Neuronal stem cell (in vitro differentiated cells): Measurements from ENCODE around the gene CTNND2.

Experiments
- DNase-seq: peaks from one replicate; pipeline ENCODE4 v3.0.0-alpha.2; 2013; ENCODE audit warnings: low spot score
- H2AFZ ChIP-seq: one replicate; pipeline ENCODE4 v1.6.1; 2013; ENCODE audit warnings: mild to moderate bottlenecking, low read length, inconsistent platforms
- H2AK5ac ChIP-seq: 2 replicates; pipeline ENCODE4 v1.6.1; 2013; ENCODE audit warnings: low read depth, mild to moderate bottlenecking, inconsistent platforms, low read length, moderate library complexity, mixed read lengths
- H2BK120ac ChIP-seq: 2 replicates; pipeline ENCODE4 v1.6.1; 2013; ENCODE audit warnings: low read depth, mild to moderate bottlenecking, inconsistent platforms, low read length, moderate library complexity, mixed read lengths
- H2BK12ac ChIP-seq: one replicate; pipeline ENCODE4 v1.6.1; 2013; ENCODE audit warnings: low read length, inconsistent platforms
- H2BK15ac ChIP-seq: 2 replicates; pipeline ENCODE4 v1.6.1; 2013; ENCODE audit warnings: mild to moderate bottlenecking, low read length, inconsistent platforms, mixed read lengths
- H2BK5ac ChIP-seq: one replicate; pipeline ENCODE4 v1.6.1; 2013; ENCODE audit warnings: inconsistent platforms, mild to moderate bottlenecking, low read length, moderate library complexity
- H3K14ac ChIP-seq: one replicate; pipeline ENCODE4 v1.6.1; 2013; ENCODE audit warnings: low read length, inconsistent platforms
- H3K18ac ChIP-seq: 2 replicates; pipeline ENCODE4 v1.6.1; 2013; ENCODE audit warnings: low read length, inconsistent platforms
- H3K23ac ChIP-seq: 2 replicates; pipeline ENCODE4 v1.6.1; 2013; ENCODE audit warnings: low read depth, mild to moderate bottlenecking, mixed read lengths, low read length, inconsistent platforms; ENCODE audit not compliant: poor library complexity
- H3K27ac ChIP-seq: replicated peaks from 3 replicates; pipeline ENCODE4 v1.5.1; 2013; ENCODE audit warnings: low read length, inconsistent platforms
- H3K27me3 ChIP-seq, 3 experiments: 2 replicates each; pipeline ENCODE4 v1.6.1; 2013; ENCODE audit warnings: low read length in 3 of 3, mild to moderate bottlenecking in 2 of 3, inconsistent platforms in 1 of 3, low read depth in 1 of 3, mixed read lengths in 1 of 3, moderate library complexity in 1 of 3; ENCODE audit not compliant: control insufficient read depth in 3 of 3, insufficient read depth in 3 of 3
- H3K36me3 ChIP-seq, 2 donors: replicated peaks in 1 of 2; 2 replicates each; pipeline ENCODE4 v1.6.1; 2013; ENCODE audit warnings: low read length in 2 of 2; ENCODE audit not compliant: control insufficient read depth in 2 of 2, insufficient read depth in 2 of 2
- H3K4ac ChIP-seq: 2 replicates; pipeline ENCODE4 v1.6.1; 2013; ENCODE audit warnings: inconsistent platforms, mild to moderate bottlenecking, low read length, moderate library complexity
- H3K4me1 ChIP-seq, 2 donors: 1 replicate in 1 of 2; 2 replicates in 1 of 2; pipeline ENCODE4 v1.6.1; 2013; ENCODE audit warnings: low read length in 2 of 2, low read depth in 1 of 2; ENCODE audit not compliant: control insufficient read depth in 2 of 2, insufficient read depth in 1 of 2
- H3K4me2 ChIP-seq: one replicate; pipeline ENCODE4 v1.6.1; 2013; ENCODE audit warnings: mild to moderate bottlenecking, low read length, inconsistent platforms; ENCODE audit not compliant: insufficient read depth, poor library complexity, severe bottlenecking
- H3K4me3 ChIP-seq, 2 donors: 2 replicates each; pipeline ENCODE4 v1.5.1; 2013; ENCODE audit warnings: low read length in 2 of 2, mild to moderate bottlenecking in 2 of 2, inconsistent platforms in 1 of 2, moderate library complexity in 1 of 2
- H3K79me1 ChIP-seq: one replicate; pipeline ENCODE4 v1.6.1; 2013; ENCODE audit warnings: low read depth, mild to moderate bottlenecking, inconsistent platforms, low read length, moderate library complexity
- H3K9ac ChIP-seq: one replicate; pipeline ENCODE4 v1.6.1; 2013; ENCODE audit warnings: mild to moderate bottlenecking, low read depth, low read length, inconsistent platforms; ENCODE audit not compliant: poor library complexity
- H3K9me3 ChIP-seq, 2 donors: replicated peaks in 1 of 2; 2 replicates each; pipeline versions ENCODE3 to v1.6.1; 2013; ENCODE audit warnings: low read length in 2 of 2, mild to moderate bottlenecking in 2 of 2, inconsistent platforms in 1 of 2, low read depth in 1 of 2, mixed read lengths in 1 of 2, moderate library complexity in 1 of 2; ENCODE audit not compliant: control insufficient read depth in 2 of 2, insufficient read depth in 1 of 2
- H4K8ac ChIP-seq: one replicate; pipeline ENCODE4 v1.6.1; 2013; ENCODE audit warnings: low read depth, mild to moderate bottlenecking, inconsistent platforms, low read length, moderate library complexity
- H4K91ac ChIP-seq: one replicate; pipeline ENCODE4 v1.6.1; 2013; ENCODE audit warnings: low read length, low read depth, mild to moderate bottlenecking, inconsistent platforms; ENCODE audit not compliant: poor library complexity
- WGBS, 2 donors: extraction: QIAGEN DNeasy Blood & Tissue Kit; methylation state at CpG; one replicate each; pipeline ENCODE4 v1.1.7; 2013; ENCODE audit warnings: missing lambda C conversion rate in 2 of 2, mixed read lengths in 1 of 2; ENCODE audit not compliant: insufficient read length in 2 of 2, insufficient replicate concordance in 1 of 2; ENCODE audit errors: extremely low coverage in 2 of 2; 5-methylcytosine and 5-hydroxymethylcytosine counted together

CTNND2 gene

DNA sequence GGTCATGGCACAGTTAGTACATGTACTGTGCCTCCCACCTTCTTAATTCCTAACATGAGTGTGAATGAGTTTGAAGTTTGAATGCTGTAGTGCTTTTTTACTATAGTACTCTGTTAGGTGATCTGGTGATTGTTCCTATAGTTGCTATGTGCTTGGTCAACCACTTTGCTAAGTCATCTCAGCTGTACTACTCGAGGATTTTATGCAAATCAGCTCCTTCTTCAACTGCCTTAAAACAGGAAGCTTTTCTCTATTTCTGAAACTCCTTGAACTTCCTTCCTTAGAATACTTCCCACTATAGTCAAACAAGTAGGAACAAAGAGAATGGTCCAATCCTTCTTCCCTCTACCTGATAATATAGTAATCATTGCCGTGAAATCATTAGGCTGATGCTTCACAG lies 219.6 kb downstream of the CTNND2 start:
- peaks cover 1% of the 10 kb centered on the region for H3K79me1 ChIP-seq

DNA sequence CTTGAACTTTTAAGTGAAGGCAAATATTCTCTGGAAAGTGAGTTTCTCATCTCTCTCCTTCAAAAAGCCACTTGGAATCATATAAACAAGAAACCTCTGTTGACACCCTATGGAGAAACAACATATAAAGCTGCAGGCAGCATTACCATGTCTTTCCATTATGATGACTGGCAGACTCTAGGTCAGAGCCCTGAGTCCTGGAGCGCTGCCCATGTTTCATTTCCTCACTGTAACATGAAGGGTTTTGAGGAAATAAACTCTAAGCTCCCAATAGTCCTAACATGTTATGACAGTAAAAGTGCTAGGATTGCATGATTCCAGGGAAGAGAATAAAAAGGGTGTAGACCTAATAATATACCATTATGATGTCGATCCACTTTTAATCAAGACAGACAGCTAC lies 220.6 kb downstream of the CTNND2 start:
- Histone ChIP-seq H4K91ac (no peak overlapping the region), H2BK12ac (no peak overlapping the region), H3K36me3 (no peaks in the 10 kb centered on the region), H2BK120ac (no peak overlapping the region), H3K9ac (no peak overlapping the region), H2AK5ac (no peak overlapping the region), H3K79me1 (peaks cover 1% of the 10 kb centered on the region), H3K23ac (no peak overlapping the region), H2BK5ac (no peak overlapping the region), H3K4me1 (peaks cover 8 to 12% of the 10 kb centered on the region in 2 donors), H2BK15ac (no peak overlapping the region), H4K8ac (no peak overlapping the region), H3K27me3 (no peaks in the 10 kb centered on the region), H3K27ac (no peak overlapping the region), H3K14ac (no peak overlapping the region), H2AFZ (no peak overlapping the region), H3K4me2 (no peak overlapping the region), H3K9me3 (no peaks in the 10 kb centered on the region), H3K4me3 (no peak overlapping the region), H3K4ac (no peak overlapping the region), H3K18ac (no peak overlapping the region)
- no peak for DNase-seq
- no CpG with 5 or more reads among the region's 2 CpGs for WGBS, 2 donors

More for the DNA sequence above, 219.6 kb downstream of the CTNND2 start:
- no peak overlapping the region for H3K4ac ChIP-seq
- no peak overlapping the region for H2BK12ac ChIP-seq
- no peaks in the 10 kb centered on the region for H3K36me3 ChIP-seq
- H4K91ac ChIP-seq, result no peak overlapping the region
- DNase-seq, result no peak
- no peak overlapping the region for H3K9ac ChIP-seq
- no CpG with 5 or more reads among the region's 2 CpGs for WGBS, 2 donors
- H3K18ac ChIP-seq, result no peak overlapping the region
- H3K23ac ChIP-seq, result no peak overlapping the region
- H3K4me3 ChIP-seq, result no peak overlapping the region
- peaks cover 8 to 12% of the 10 kb centered on the region in 2 donors for H3K4me1 ChIP-seq
- no peak overlapping the region for H2BK15ac ChIP-seq
- H3K27ac ChIP-seq, result no peak overlapping the region
- H4K8ac ChIP-seq, result no peak overlapping the region
- H3K4me2 ChIP-seq, result no peak overlapping the region
- no peak overlapping the region for H2AFZ ChIP-seq
- H3K14ac ChIP-seq, result no peak overlapping the region
- no peak overlapping the region for H2BK5ac ChIP-seq
- no peaks in the 10 kb centered on the region for H3K27me3 ChIP-seq
- no peaks in the 10 kb centered on the region for H3K9me3 ChIP-seq
- no peak overlapping the region for H2BK120ac ChIP-seq
- no peak overlapping the region for H2AK5ac ChIP-seq

DNA sequence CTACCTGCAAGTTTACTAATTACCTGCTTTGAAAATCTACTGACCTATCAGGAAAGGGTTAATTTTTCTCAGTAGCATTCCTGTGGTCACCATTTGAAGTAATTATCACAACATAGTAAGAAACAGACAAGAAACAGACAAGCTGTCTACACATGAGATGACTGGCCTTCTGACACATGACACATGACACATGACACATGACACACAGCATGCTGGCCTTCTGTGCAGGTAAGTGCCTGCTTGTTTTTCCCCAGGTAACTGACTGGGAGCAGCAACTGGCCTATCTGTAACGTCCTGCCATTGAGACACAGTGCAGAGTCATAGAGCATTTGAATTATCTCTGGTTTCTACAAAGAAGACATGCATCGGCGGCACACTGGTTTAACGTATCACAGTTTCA lies 222.4 kb downstream of the CTNND2 start:
- Histone ChIP-seq H3K79me1 (peaks cover 1% of the 10 kb centered on the region), H4K91ac (no peak overlapping the region), H3K4me3 (no peak overlapping the region), H3K36me3 (no peaks in the 10 kb centered on the region), H2BK12ac (no peak overlapping the region), H3K4ac (no peak overlapping the region), H3K4me1 (peaks cover 8 to 10% of the 10 kb centered on the region in 2 donors), H3K18ac (no peak overlapping the region), H3K4me2 (no peak overlapping the region), H3K9me3 (no peaks in the 10 kb centered on the region), H3K9ac (no peak overlapping the region), H2BK120ac (no peak overlapping the region), H3K27me3 (no peaks in the 10 kb centered on the region), H2BK15ac (no peak overlapping the region), H4K8ac (no peak overlapping the region), H3K27ac (no peak overlapping the region), H2AFZ (no peak overlapping the region), H3K23ac (no peak overlapping the region), H2BK5ac (no peak overlapping the region), H3K14ac (no peak overlapping the region), H2AK5ac (no peak overlapping the region)
- no CpG with 5 or more reads among the region's 4 CpGs for WGBS, 2 donors
- DNase-seq, result no peak

DNA sequence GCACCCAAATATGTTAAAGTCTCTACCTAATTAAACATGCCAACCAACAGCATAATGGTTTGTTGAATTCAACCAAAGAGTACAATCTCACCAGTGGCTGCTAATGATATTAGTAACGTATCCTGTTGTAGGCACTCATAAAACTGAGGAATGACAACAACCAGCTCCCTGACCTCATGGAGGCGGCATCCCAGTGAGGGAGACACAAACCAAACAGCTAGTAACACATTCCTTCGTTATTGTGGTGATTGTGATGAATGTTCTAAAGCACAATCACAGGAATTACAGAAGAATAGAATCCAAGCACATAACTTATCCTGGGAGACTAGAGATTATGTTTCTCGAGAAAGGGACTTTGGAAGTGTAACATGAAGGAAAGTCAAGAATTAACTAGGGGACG lies 224.6 kb downstream of the CTNND2 start:
- H2AFZ ChIP-seq, result no peak overlapping the region
- H3K27me3 ChIP-seq, result no peaks in the 10 kb centered on the region
- no peak overlapping the region for H4K91ac ChIP-seq
- H2AK5ac ChIP-seq, result no peak overlapping the region
- H3K4ac ChIP-seq, result no peak overlapping the region
- H3K18ac ChIP-seq, result no peak overlapping the region
- no peak overlapping the region for H4K8ac ChIP-seq
- H3K4me2 ChIP-seq, result no peak overlapping the region
- peaks cover 8 to 10% of the 10 kb centered on the region in 2 donors for H3K4me1 ChIP-seq
- no peak overlapping the region for H3K9ac ChIP-seq
- H2BK5ac ChIP-seq, result no peak overlapping the region
- H3K79me1 ChIP-seq, result peaks cover 1% of the 10 kb centered on the region
- no peak overlapping the region for H2BK12ac ChIP-seq
- H3K23ac ChIP-seq, result no peak overlapping the region
- no peak for DNase-seq
- H2BK120ac ChIP-seq, result no peak overlapping the region
- no CpG with 5 or more reads among the region's 5 CpGs for WGBS, 2 donors
- H3K9me3 ChIP-seq, result no peaks in the 10 kb centered on the region
- no peak overlapping the region for H3K4me3 ChIP-seq
- H2BK15ac ChIP-seq, result no peak overlapping the region
- H3K36me3 ChIP-seq, result no peaks in the 10 kb centered on the region
- H3K14ac ChIP-seq, result no peak overlapping the region
- H3K27ac ChIP-seq, result no peak overlapping the region
